Measurements from ENCODE around the gene KCNJ15. TPM values are rescaled to one million over a fixed set of nuclear protein-coding genes. Genes with fewer than 3 reads are reported as not detected.

The KCNJ15 gene
- total RNA-seq, 1 donor from 2014 or later = 2.2 TPM

DNA sequence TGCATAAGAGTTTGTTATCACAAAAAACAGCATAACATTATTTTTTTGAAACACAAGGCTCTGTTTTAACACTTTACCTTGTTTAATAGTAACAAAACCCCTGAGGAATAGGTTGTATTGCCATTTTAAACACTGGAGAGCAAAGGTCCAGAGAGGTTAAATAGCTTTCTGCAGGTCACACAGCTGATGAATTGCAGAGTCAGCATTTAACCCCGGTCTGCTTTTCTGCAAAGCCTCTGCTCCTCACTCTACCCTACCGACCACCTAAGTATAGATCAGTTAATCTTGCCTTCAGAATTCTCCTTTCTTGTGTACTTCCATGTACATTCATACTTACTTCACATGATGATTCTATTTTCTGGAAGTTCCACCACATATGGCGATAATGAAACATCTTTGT, 42.0 kb downstream of the KCNJ15 start:
- no peak for FAIRE-seq
- no peaks in the 10 kb centered on the region for H3K9me3 ChIP-seq (ENCODE audit: insufficient read depth, low read depth, low read length)
- no peak overlapping the region for H2AFZ ChIP-seq (ENCODE audit: low read depth, low read length)
- no peak overlapping the region for H3K4me3 Mint-ChIP-seq (ENCODE audit: unreplicated experiment)
- no peak overlapping the region for H3K27ac ChIP-seq (ENCODE audit: low read depth, low read length)
- H3K36me3 Mint-ChIP-seq (ENCODE audit: low read depth, unreplicated experiment) = no peaks in the 10 kb centered on the region
- DNase-seq (ENCODE audit: low read depth) = no peak
- H3K27ac Mint-ChIP-seq (ENCODE audit: unreplicated experiment) = no peak overlapping the region
- H3K36me3 ChIP-seq (ENCODE audit: insufficient read depth, low read length) = no peaks in the 10 kb centered on the region
- H3K4me2 ChIP-seq (ENCODE audit: low read length) = no peak overlapping the region
- peaks cover 57% of the 10 kb centered on the region for H3K4me1 Mint-ChIP-seq (ENCODE audit: low read depth, unreplicated experiment)
- no peaks in the 10 kb centered on the region for H3K9me3 Mint-ChIP-seq (ENCODE audit: unreplicated experiment)
- no peaks in the 10 kb centered on the region for H3K27me3 Mint-ChIP-seq (ENCODE audit: low read depth, unreplicated experiment)
- TF ChIP-seq, protein P1, sequence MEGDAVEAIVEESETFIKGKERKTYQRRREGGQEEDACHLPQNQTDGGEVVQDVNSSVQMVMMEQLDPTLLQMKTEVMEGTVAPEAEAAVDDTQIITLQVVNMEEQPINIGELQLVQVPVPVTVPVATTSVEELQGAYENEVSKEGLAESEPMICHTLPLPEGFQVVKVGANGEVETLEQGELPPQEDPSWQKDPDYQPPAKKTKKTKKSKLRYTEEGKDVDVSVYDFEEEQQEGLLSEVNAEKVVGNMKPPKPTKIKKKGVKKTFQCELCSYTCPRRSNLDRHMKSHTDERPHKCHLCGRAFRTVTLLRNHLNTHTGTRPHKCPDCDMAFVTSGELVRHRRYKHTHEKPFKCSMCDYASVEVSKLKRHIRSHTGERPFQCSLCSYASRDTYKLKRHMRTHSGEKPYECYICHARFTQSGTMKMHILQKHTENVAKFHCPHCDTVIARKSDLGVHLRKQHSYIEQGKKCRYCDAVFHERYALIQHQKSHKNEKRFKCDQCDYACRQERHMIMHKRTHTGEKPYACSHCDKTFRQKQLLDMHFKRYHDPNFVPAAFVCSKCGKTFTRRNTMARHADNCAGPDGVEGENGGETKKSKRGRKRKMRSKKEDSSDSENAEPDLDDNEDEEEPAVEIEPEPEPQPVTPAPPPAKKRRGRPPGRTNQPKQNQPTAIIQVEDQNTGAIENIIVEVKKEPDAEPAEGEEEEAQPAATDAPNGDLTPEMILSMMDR (IDR thresholded peaks at IDR 0.05; ENCODE audit: insufficient read depth, low read depth, low read length) = no peak
- no peak for TF ChIP-seq EZH2 (IDR thresholded peaks at IDR 0.05; ENCODE audit: insufficient read depth, low read length)
- H3K4me1 ChIP-seq (ENCODE audit: insufficient read depth, low read length) = peaks cover 28% of the 10 kb centered on the region
- no peaks in the 10 kb centered on the region for H3K27me3 ChIP-seq (ENCODE audit: insufficient read depth, low read length)
- H3K4me3 ChIP-seq (ENCODE audit: insufficient read depth, low read depth, low read length) = no peak overlapping the region
- no peaks in the 10 kb centered on the region for H4K20me1 ChIP-seq (ENCODE audit: insufficient read depth, low read length)
- H3K9ac ChIP-seq (ENCODE audit: low read length) = no peak overlapping the region
- no peaks in the 10 kb centered on the region for H3K79me2 ChIP-seq (ENCODE audit: insufficient read depth, low read length)

DNA sequence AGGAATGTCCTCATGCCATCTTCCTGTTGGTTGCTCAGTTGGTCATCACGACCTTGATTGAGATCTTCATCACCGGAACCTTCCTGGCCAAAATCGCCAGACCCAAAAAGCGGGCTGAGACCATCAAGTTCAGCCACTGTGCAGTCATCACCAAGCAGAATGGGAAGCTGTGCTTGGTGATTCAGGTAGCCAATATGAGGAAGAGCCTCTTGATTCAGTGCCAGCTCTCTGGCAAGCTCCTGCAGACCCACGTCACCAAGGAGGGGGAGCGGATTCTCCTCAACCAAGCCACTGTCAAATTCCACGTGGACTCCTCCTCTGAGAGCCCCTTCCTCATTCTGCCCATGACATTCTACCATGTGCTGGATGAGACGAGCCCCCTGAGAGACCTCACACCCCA, 42.9 kb downstream of the KCNJ15 start:
- Histone ChIP-seq H3K9me3 (ENCODE audit: insufficient read depth, low read depth, low read length) (no peaks in the 10 kb centered on the region), H3K27me3 (ENCODE audit: insufficient read depth, low read length) (no peaks in the 10 kb centered on the region), H3K79me2 (ENCODE audit: insufficient read depth, low read length) (no peaks in the 10 kb centered on the region), H3K4me3 (ENCODE audit: insufficient read depth, low read depth, low read length) (no peak overlapping the region), H3K4me2 (ENCODE audit: low read length) (no peak overlapping the region), H3K27ac (ENCODE audit: low read depth, low read length) (no peak overlapping the region), H3K36me3 (ENCODE audit: insufficient read depth, low read length) (no peaks in the 10 kb centered on the region), H4K20me1 (ENCODE audit: insufficient read depth, low read length) (no peaks in the 10 kb centered on the region), H3K9ac (ENCODE audit: low read length) (no peak overlapping the region), H3K4me1 (ENCODE audit: insufficient read depth, low read length) (peaks cover 28% of the 10 kb centered on the region), H2AFZ (ENCODE audit: low read depth, low read length) (no peak overlapping the region)
- DNase-seq (ENCODE audit: low read depth) (no peak), FAIRE-seq (no peak)
- no peak overlapping the region for H3K27ac Mint-ChIP-seq (ENCODE audit: unreplicated experiment)
- H3K36me3 Mint-ChIP-seq (ENCODE audit: low read depth, unreplicated experiment) = no peaks in the 10 kb centered on the region
- H3K27me3 Mint-ChIP-seq (ENCODE audit: low read depth, unreplicated experiment) = no peaks in the 10 kb centered on the region
- TF ChIP-seq EZH2 (IDR thresholded peaks at IDR 0.05; ENCODE audit: insufficient read depth, low read length) = no peak
- TF ChIP-seq, protein P1 (IDR thresholded peaks at IDR 0.05; ENCODE audit: insufficient read depth, low read depth, low read length) = no peak
- no peaks in the 10 kb centered on the region for H3K9me3 Mint-ChIP-seq (ENCODE audit: unreplicated experiment)
- no peak overlapping the region for H3K4me3 Mint-ChIP-seq (ENCODE audit: unreplicated experiment)
- H3K4me1 Mint-ChIP-seq (ENCODE audit: low read depth, unreplicated experiment) = peaks cover 53% of the 10 kb centered on the region

GRCh38 chr21:38300141-38300578, 43.4 kb downstream of the KCNJ15 start:
- Histone ChIP-seq H3K9me3 (ENCODE audit: insufficient read depth, low read depth, low read length) (no peaks in the 10 kb centered on the region), H3K36me3 (ENCODE audit: insufficient read depth, low read length) (no peaks in the 10 kb centered on the region), H3K79me2 (ENCODE audit: insufficient read depth, low read length) (no peaks in the 10 kb centered on the region), H4K20me1 (ENCODE audit: insufficient read depth, low read length) (no peaks in the 10 kb centered on the region), H3K27ac (ENCODE audit: low read depth, low read length) (no peak overlapping the region), H3K27me3 (ENCODE audit: insufficient read depth, low read length) (no peaks in the 10 kb centered on the region), H3K9ac (ENCODE audit: low read length) (no peak overlapping the region), H3K4me2 (ENCODE audit: low read length) (no peak overlapping the region), H2AFZ (ENCODE audit: low read depth, low read length) (no peak overlapping the region), H3K4me3 (ENCODE audit: insufficient read depth, low read depth, low read length) (no peak overlapping the region), H3K4me1 (ENCODE audit: insufficient read depth, low read length) (peaks cover 28% of the 10 kb centered on the region)
- Mint-ChIP-seq H3K9me3 (ENCODE audit: unreplicated experiment) (no peaks in the 10 kb centered on the region), H3K27me3 (ENCODE audit: low read depth, unreplicated experiment) (no peaks in the 10 kb centered on the region), H3K4me1 (ENCODE audit: low read depth, unreplicated experiment) (peaks cover 51% of the 10 kb centered on the region), H3K4me3 (ENCODE audit: unreplicated experiment) (no peak overlapping the region), H3K27ac (ENCODE audit: unreplicated experiment) (no peak overlapping the region), H3K36me3 (ENCODE audit: low read depth, unreplicated experiment) (no peaks in the 10 kb centered on the region)
- DNase-seq (ENCODE audit: low read depth) = no peak
- TF ChIP-seq, protein P1 (IDR thresholded peaks at IDR 0.05; ENCODE audit: insufficient read depth, low read depth, low read length) = no peak
- no peak for TF ChIP-seq EZH2 (IDR thresholded peaks at IDR 0.05; ENCODE audit: insufficient read depth, low read length)
- no peak for FAIRE-seq

Measured in astrocyte (in vitro differentiated cells and primary cell).